T-helper 2 cell (primary cell): ENCODE measurements around the gene KIF1B.

Experiments used
- DNase-seq, 5 experiments: peaks; one replicate each; pipeline versions ENCODE4 v3.0.0 to v3.0.0-alpha.2; 2012 to 2022

Gene KIF1B

GRCh38 chr1:10286244-10286643 is 75.9 kb downstream of the KIF1B start:
- DNase-seq, result no peak

- DNase-seq, result no peak
Measured at GRCh38 chr1:10287023-10287645, 76.8 kb downstream of the KIF1B start.

- DNase-seq, result no peak
Measured at GRCh38 chr1:10288029-10288615, 77.8 kb downstream of the KIF1B start.

- DNase-seq, result no peak
Measured at GRCh38 chr1:10291705-10292104, 81.3 kb downstream of the KIF1B start.

GRCh38 chr1:10292188-10292587 is 81.8 kb downstream of the KIF1B start:
- DNase-seq, result no peak

- DNase-seq, result no peak
Measured at GRCh38 chr1:10295481-10296085, 85.2 kb downstream of the KIF1B start.

- no peak for DNase-seq
Measured at GRCh38 chr1:10299151-10299550, 88.8 kb downstream of the KIF1B start.

GRCh38 chr1:10302416-10302815 is 92.0 kb downstream of the KIF1B start:
- no peak for DNase-seq

- no peak for DNase-seq
Measured at GRCh38 chr1:10304295-10304694, 93.9 kb downstream of the KIF1B start.

GRCh38 chr1:10306435-10306834 is 96.1 kb downstream of the KIF1B start:
- DNase-seq, result no peak

GRCh38 chr1:10308001-10308400 is 97.6 kb downstream of the KIF1B start:
- peak in 2 of 5 experiments; percentile 54 to 59 for DNase-seq

GRCh38 chr1:10309243-10310011 is 99.1 kb downstream of the KIF1B start:
- DNase-seq, result no peak

GRCh38 chr1:10316752-10317151 is 106.4 kb downstream of the KIF1B start:
- no peak for DNase-seq

- DNase-seq, result no peak
Measured at GRCh38 chr1:10319750-10320149, 109.4 kb downstream of the KIF1B start.

GRCh38 chr1:10320336-10320735 is 110.0 kb downstream of the KIF1B start:
- no peak for DNase-seq

GRCh38 chr1:10322821-10323220 is 112.5 kb downstream of the KIF1B start:
- DNase-seq, result no peak

- DNase-seq, result peak in 2 of 5 experiments; percentile 26 to 88
Measured at GRCh38 chr1:10324627-10325026, 114.3 kb downstream of the KIF1B start.

- peak in 1 of 5 experiments; percentile 69 for DNase-seq
Measured at GRCh38 chr1:10325521-10325920, 115.2 kb downstream of the KIF1B start.

- no peak for DNase-seq
Measured at GRCh38 chr1:10326251-10326650, 115.9 kb downstream of the KIF1B start.

GRCh38 chr1:10328180-10328963 is 118.0 kb downstream of the KIF1B start:
- DNase-seq, result no peak

- no peak for DNase-seq
Measured at GRCh38 chr1:10337436-10337835, 127.1 kb downstream of the KIF1B start.

GRCh38 chr1:10338047-10338446 is 127.7 kb downstream of the KIF1B start:
- DNase-seq, result peak in 3 of 5 experiments; percentile 4 to 63 (median 12)

GRCh38 chr1:10338611-10339010 is 128.2 kb downstream of the KIF1B start:
- DNase-seq, result no peak
